Pulmonary artery endothelial cell (primary cell): ENCODE measurements around the gene PTCD2. TPM values are rescaled to one million over a fixed set of nuclear protein-coding genes. Genes with fewer than 3 reads are reported as not detected.

Source experiments
- DNase-seq: peaks from one replicate; pipeline ENCODE4 v3.0.0-alpha.2; 2011; ENCODE audit warnings: low read depth, low spot score
- total RNA-seq: library from RNA; depleted of rRNA; stranded (reverse); fragments of >200 nt; gene quantifications from 2 replicates; pipeline ENCODE4 v1.2.3, GENCODE V29; 2014

Gene PTCD2, protein sequence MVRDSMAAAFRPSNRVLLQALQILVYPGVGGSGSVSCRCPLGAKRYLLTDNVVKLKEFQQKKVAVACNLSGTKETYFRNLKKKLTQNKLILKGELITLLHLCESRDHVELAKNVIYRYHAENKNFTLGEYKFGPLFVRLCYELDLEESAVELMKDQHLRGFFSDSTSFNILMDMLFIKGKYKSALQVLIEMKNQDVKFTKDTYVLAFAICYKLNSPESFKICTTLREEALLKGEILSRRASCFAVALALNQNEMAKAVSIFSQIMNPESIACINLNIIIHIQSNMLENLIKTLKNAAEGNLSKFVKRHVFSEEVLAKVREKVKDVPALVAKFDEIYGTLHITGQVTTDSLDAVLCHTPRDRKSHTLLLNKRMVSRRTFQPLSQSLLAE
- 5.9 and 7.3 TPM in 2 replicates for total RNA-seq

GRCh38 chr5:72319976-72320752 is at the start of gene PTCD2, which contains the start of gene MRPS27:
PTCD2 (plus strand) TSS chr5:72320373; CDS start chr5:72320383, 10 bp downstream.
MRPS27 (minus strand) TSS chr5:72320240; CDS start chr5:72320221, 19 bp downstream.
- peak; percentile 96 for DNase-seq

- DNase-seq: no peak
Observed at GRCh38 chr5:72271702-72272101, 48.5 kb upstream of the PTCD2 start.

DNA sequence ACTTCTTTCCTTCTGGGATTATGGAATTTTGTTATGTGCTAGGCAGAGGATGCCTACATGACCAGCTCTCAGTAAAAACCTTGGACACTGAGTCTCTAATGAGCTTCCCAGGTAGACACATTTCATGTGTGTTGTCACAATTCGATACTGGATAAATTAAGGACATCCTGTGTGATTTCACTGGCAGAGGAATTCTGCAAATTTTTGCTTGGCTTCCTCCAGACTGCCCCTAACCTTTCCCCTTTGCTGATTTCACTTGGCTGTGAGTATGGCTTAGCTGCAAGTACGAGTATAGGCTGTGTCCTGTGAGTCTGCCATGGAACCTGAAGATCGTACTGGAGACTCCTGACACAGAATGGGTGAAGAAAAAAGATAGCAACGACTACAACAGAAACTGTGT is 47.8 kb upstream of the PTCD2 start:
- no peak for DNase-seq

DNA sequence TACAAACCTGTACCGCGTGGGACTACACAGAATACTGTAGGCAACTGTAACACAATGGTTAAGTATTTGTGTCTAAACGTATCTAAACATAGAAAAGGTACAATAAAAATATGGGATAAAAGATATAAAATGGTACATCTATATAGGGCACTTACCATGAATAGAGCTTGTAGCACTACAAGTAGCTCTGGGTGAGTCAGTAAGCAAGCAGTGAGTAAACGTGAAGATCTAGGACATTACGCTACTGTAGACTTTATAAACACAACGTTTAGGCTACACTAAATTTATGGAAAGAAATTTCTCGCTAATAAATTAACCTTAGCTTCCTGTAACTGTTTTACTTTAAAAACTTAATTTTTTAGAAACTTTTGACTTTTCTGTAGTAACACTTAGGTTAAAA is 46.6 kb upstream of the PTCD2 start:
- DNase-seq: no peak

GRCh38 chr5:72276219-72276752 is 43.9 kb upstream of the PTCD2 start:
- no peak for DNase-seq

- no peak for DNase-seq
Observed at GRCh38 chr5:72280581-72281069, 39.5 kb upstream of the PTCD2 start.

- no peak for DNase-seq
Observed at GRCh38 chr5:72281430-72281763, 38.8 kb upstream of the PTCD2 start.

- DNase-seq: no peak
Observed at GRCh38 chr5:72281764-72282499, 38.2 kb upstream of the PTCD2 start.

- DNase-seq: no peak
Observed at GRCh38 chr5:72282878-72283277, 37.3 kb upstream of the PTCD2 start.

GRCh38 chr5:72283358-72283757 is 36.8 kb upstream of the PTCD2 start:
- no peak for DNase-seq

- no peak for DNase-seq
Observed at GRCh38 chr5:72284559-72285423, 35.4 kb upstream of the PTCD2 start.

GRCh38 chr5:72285424-72285821 is 34.8 kb upstream of the PTCD2 start:
- no peak for DNase-seq

DNA sequence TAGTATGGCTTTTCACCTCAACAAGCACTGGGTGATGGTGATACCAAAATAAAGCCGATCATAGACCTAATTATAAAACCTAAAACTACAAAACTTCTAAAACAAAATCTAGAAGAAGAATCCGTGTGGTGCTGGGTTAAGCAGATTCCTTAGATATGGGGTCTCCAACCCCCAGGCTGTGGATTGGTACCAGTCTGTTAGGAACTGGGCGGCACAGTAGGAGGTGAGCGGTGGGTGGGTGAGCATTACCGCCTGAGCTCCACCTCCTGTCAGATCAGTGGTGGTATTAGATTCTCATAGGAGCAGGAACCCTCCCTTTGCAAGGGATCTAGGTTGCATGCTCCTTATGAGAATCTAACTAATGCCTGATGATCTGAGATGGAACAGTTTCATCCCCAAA is 33.4 kb upstream of the PTCD2 start:
- no peak for DNase-seq

DNA sequence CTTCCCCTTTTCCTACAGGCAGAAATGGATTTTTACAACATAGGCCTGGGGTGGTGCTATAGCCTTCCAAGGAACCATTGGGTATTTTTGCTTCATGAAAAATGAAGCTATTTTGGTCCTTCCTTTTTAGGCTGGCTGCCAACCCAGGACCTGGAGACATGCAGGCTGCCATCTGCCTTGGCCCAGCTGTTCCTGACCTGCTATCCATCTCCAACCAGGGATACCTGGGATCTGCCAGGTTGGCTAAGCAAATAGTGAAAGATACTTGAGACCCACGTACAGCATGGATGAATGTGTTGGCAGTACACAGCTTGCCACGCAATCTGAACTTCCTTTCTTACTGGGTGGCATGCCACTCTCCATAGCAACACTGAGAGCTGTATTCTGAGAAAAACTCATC is 31.2 kb upstream of the PTCD2 start:
- DNase-seq: no peak

DNA sequence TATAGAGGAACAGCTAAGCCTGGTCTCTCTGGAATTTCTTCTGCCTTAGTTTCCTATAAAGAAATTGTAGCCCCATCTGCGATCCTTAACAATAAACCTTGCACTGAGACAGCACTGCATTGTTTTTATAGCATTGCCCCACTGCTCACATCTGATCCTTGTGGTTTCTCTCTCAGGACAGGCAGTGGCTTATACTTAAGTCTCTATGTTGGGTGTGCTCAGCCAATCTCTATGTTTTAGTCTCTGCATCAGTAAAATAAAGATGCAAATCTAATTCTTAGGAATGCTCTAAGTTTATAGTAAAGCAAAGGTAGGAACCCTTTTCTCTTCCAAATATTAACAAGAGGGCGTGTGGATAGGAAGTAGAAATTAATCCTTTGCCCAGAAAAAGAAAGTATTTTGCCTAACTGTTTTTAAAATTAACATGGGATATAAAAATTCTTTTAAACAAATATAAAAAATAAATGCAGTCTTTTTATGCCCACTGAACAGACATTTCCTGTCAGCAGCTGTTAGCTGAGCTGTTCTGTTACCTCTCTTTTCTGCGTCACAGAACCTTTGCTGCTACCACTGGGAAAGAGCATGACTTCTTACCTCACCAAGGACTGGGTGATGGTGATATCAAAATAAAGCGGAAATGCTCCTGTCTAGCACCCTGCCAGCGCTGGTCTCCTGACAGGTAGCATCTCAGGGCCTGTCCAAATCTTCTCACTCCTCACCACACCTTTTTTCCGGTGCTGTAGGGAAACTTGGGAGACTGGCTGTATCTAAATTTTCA is 29.6 kb upstream of the PTCD2 start:
- DNase-seq: no peak

GRCh38 chr5:72291601-72292000 is 28.6 kb upstream of the PTCD2 start:
- no peak for DNase-seq

GRCh38 chr5:72292411-72292810 is 27.8 kb upstream of the PTCD2 start:
- no peak for DNase-seq

- DNase-seq: no peak
Observed at GRCh38 chr5:72293495-72294055, 26.6 kb upstream of the PTCD2 start.

- no peak for DNase-seq
Observed at GRCh38 chr5:72294473-72294872, 25.7 kb upstream of the PTCD2 start.

- no peak for DNase-seq
Observed at GRCh38 chr5:72295539-72295938, 24.6 kb upstream of the PTCD2 start.
